Measurements from ENCODE around the gene ODF2L.

The ODF2L gene

GRCh38 chr1:86317926-86318325 is 78.2 kb downstream of the ODF2L start:
- no peak for DNase-seq

- DNase-seq = no peak
These were observed 90.4 kb downstream of the ODF2L start for GRCh38 chr1:86305731-86306130.

- no peak for DNase-seq
These were observed 93.0 kb downstream of the ODF2L start for GRCh38 chr1:86303041-86303690.
